Liver (tissue), 9 donors: Measurements from ENCODE around the gene SLC25A40. TPM values are rescaled to one million over a fixed set of nuclear protein-coding genes. Genes with fewer than 3 reads are reported as not detected.

Experiments used
- DNase-seq: peaks from one replicate; pipeline ENCODE4 v3.0.0-alpha.2; 2017; ENCODE audit warnings: low spot score
- H3K27ac ChIP-seq, 2 donors: one replicate each; pipeline ENCODE4 v1.7.0; 2013; ENCODE audit warnings: inconsistent platforms in 2 of 2, low read length in 2 of 2, control low read depth in 1 of 2, low read depth in 1 of 2, mild to moderate bottlenecking in 1 of 2
- H3K27me3 ChIP-seq, 4 donors: one replicate each; pipeline versions ENCODE4 v1.6.1 to v1.7.0; 2013; ENCODE audit warnings: low read length in 3 of 4, inconsistent platforms in 1 of 4, mild to moderate bottlenecking in 1 of 4, moderate library complexity in 1 of 4; ENCODE audit not compliant: control insufficient read depth in 4 of 4, insufficient read depth in 4 of 4
- H3K36me3 ChIP-seq, 4 donors: one replicate each; pipeline versions ENCODE4 v1.6.1 to v1.7.0; 2013; ENCODE audit warnings: low read length in 3 of 4, mild to moderate bottlenecking in 3 of 4, low read depth in 1 of 4, moderate library complexity in 1 of 4; ENCODE audit not compliant: control insufficient read depth in 4 of 4, insufficient read depth in 3 of 4
- H3K4me1 ChIP-seq, 4 donors: one replicate each; pipeline versions ENCODE4 v1.6.1 to v1.7.0; 2013; ENCODE audit warnings: low read length in 3 of 4, mild to moderate bottlenecking in 3 of 4, moderate library complexity in 1 of 4; ENCODE audit not compliant: control insufficient read depth in 4 of 4, insufficient read depth in 4 of 4
- H3K4me3 ChIP-seq, 3 donors: one replicate each; pipeline versions ENCODE4 v1.6.1 to v1.7.0; 2013; ENCODE audit warnings: low read length in 3 of 3, control low read depth in 1 of 3, low read depth in 1 of 3, mild to moderate bottlenecking in 1 of 3
- H3K9ac ChIP-seq, 2 donors: one replicate each; pipeline ENCODE4 v1.7.0; 2013; ENCODE audit warnings: low read length in 2 of 2, mild to moderate bottlenecking in 2 of 2, moderate library complexity in 2 of 2, control low read depth in 1 of 2, low read depth in 1 of 2
- H3K9me3 ChIP-seq, 4 donors: one replicate each; pipeline versions ENCODE4 v1.6.1 to v1.7.0; 2013; ENCODE audit warnings: low read length in 3 of 4; ENCODE audit not compliant: control insufficient read depth in 4 of 4
- ATF3 ChIP-seq: IDR thresholded peaks from 2 replicates; pipeline ENCODE4 v1.6.1; 2016; ENCODE audit warnings: antibody characterized with exemption
- CTCF ChIP-seq: fragments of 150-350 bp; IDR thresholded peaks from 2 replicates; pipeline ENCODE4 v1.5.1; 2017; ENCODE audit warnings: improper control_type of control experiment, low read depth, low read length; ENCODE audit not compliant: missing input control
- EGR1 ChIP-seq, 2 donors: IDR thresholded peaks; 2 replicates each; pipeline ENCODE4 v1.6.1; 2016 to 2018; ENCODE audit warnings: antibody characterized with exemption in 2 of 2, low read depth in 2 of 2
- FOXA1 ChIP-seq: IDR thresholded peaks from 2 replicates; pipeline ENCODE4 v1.6.1; 2016; ENCODE audit warnings: antibody characterized with exemption
- FOXA2 ChIP-seq: IDR thresholded peaks from 2 replicates; pipeline ENCODE4 v1.6.1; 2016; ENCODE audit warnings: antibody characterized with exemption
- GABPA ChIP-seq, 2 donors: IDR thresholded peaks in 1 of 2; conservative IDR thresholded peaks in 1 of 2; 2 replicates each; pipeline ENCODE4 v1.6.1; 2016; ENCODE audit warnings: antibody characterized with exemption in 2 of 2, mild to moderate bottlenecking in 1 of 2, moderate library complexity in 1 of 2
- HNF4G ChIP-seq: IDR thresholded peaks from 2 replicates; pipeline ENCODE4 v1.6.1; 2016; ENCODE audit warnings: antibody characterized with exemption
- JUND ChIP-seq, 2 donors: IDR thresholded peaks; 2 replicates each; pipeline ENCODE4 v1.6.1; 2016; ENCODE audit warnings: antibody characterized with exemption in 2 of 2
- MAX ChIP-seq: IDR thresholded peaks from 2 replicates; pipeline ENCODE4 v1.6.1; 2016; ENCODE audit warnings: antibody characterized with exemption
- NR2F2 ChIP-seq: IDR thresholded peaks from 2 replicates; pipeline ENCODE4 v1.6.1; 2016; ENCODE audit warnings: antibody characterized with exemption
- REST ChIP-seq: IDR thresholded peaks from 2 replicates; pipeline ENCODE4 v1.6.1; 2016; ENCODE audit warnings: antibody characterized with exemption, mild to moderate bottlenecking
- RXRA ChIP-seq, 2 donors: IDR thresholded peaks; 2 replicates each; pipeline ENCODE4 v1.6.1; 2017 to 2018; ENCODE audit warnings: antibody characterized with exemption in 2 of 2, mild to moderate bottlenecking in 1 of 2
- SP1 ChIP-seq: IDR thresholded peaks from 2 replicates; pipeline ENCODE4 v1.6.1; 2018; ENCODE audit warnings: antibody characterized with exemption, mild to moderate bottlenecking
- TAF1 ChIP-seq: conservative IDR thresholded peaks from 2 replicates; pipeline ENCODE4 v1.6.1; 2016; ENCODE audit warnings: antibody characterized with exemption, mild to moderate bottlenecking
- YY1 ChIP-seq: IDR thresholded peaks from 2 replicates; pipeline ENCODE4 v1.6.1; 2016; ENCODE audit warnings: antibody characterized with exemption, mild to moderate bottlenecking
- WGBS: extraction: QIAGEN DNeasy Blood & Tissue Kit; methylation state at CpG from one replicate; pipeline ENCODE4 v1.1.7; 2013; 5-methylcytosine and 5-hydroxymethylcytosine counted together
- polyA plus RNA-seq, 2 donors: library from polyadenylated mRNA; stranded (reverse) in 1 of 2; unstranded in 1 of 2; fragments of 200-250 nt in 1 of 2; fragments of >200 nt in 1 of 2; fragmentation: Nextera tagmentation in 1 of 2; extraction: Ambion mirVana in 1 of 2; gene quantifications; one replicate each; pipeline versions ENCODE4 v1.2.1 to v1.2.3, GENCODE V29; 2013 to 2015
- total RNA-seq, 2 donors: library from RNA; depleted of rRNA; stranded (reverse); fragments of >200 nt; gene quantifications; one replicate each; pipeline ENCODE4 v1.2.3, GENCODE V29; 2014
- donor health status: healthy.
- donor health status: healthy.
- donor health status: healthy.
- donor health status: healthy.
- donor health status: healthy.

Gene SLC25A40
- total and polyA plus RNA-seq, 4 donors: 3.5 to 14.4 (median 4.4) TPM

GRCh38 chr7:87816389-87816788 is 59.8 kb downstream of the SLC25A40 start:
- TF ChIP-seq ATF3 (no peak), EGR1 (IDR thresholded peaks at IDR 0.05; ENCODE audit: low read depth in 2 of 2) (no peak), CTCF (no peak), JUND (IDR thresholded peaks at IDR 0.05) (no peak), MAX (no peak), SP1 (no peak)
- 95% methylated on average over 1 of the region's 1 CpG for WGBS
- H3K9me3 ChIP-seq: no peaks in the 10 kb centered on the region

GRCh38 chr7:87810726-87811125 is 65.4 kb downstream of the SLC25A40 start:
- no peak for DNase-seq

More at GRCh38 chr7:87816389-87816788, 59.8 kb downstream of the SLC25A40 start:
- peaks cover 0 to 6% (median 0%) of the 10 kb centered on the region in 4 donors for H3K36me3 ChIP-seq
- DNase-seq: no peak
- no peak overlapping the region for H3K4me3 ChIP-seq
- no peak overlapping the region for H3K27ac ChIP-seq
- no peaks in the 10 kb centered on the region for H3K27me3 ChIP-seq
- H3K9ac ChIP-seq: no peak overlapping the region
- no peaks in the 10 kb centered on the region for H3K4me1 ChIP-seq

More at GRCh38 chr7:87810726-87811125, 65.4 kb downstream of the SLC25A40 start:
- no peak overlapping the region for H3K4me3 ChIP-seq
- no peaks in the 10 kb centered on the region for H3K36me3 ChIP-seq
- no peaks in the 10 kb centered on the region for H3K4me1 ChIP-seq
- 93% methylated on average over 2 of the region's 2 CpGs for WGBS
- H3K9ac ChIP-seq: no peak overlapping the region
- no peaks in the 10 kb centered on the region for H3K27me3 ChIP-seq
- H3K9me3 ChIP-seq: no peaks in the 10 kb centered on the region
- H3K27ac ChIP-seq: no peak overlapping the region
- TF ChIP-seq RXRA (IDR thresholded peaks at IDR 0.05): no peak
- no peak for TF ChIP-seq NR2F2
- TF ChIP-seq TAF1: no peak
- TF ChIP-seq FOXA1: no peak
- TF ChIP-seq REST: no peak
- no peak for TF ChIP-seq HNF4G
- TF ChIP-seq GABPA (IDR thresholded peaks at IDR 0.05 in 1 of 2, conservative IDR thresholded peaks at IDR 0.05 in 1 of 2): no peak
- no peak for TF ChIP-seq CTCF
- no peak for TF ChIP-seq FOXA2
- TF ChIP-seq MAX: no peak
- TF ChIP-seq JUND (IDR thresholded peaks at IDR 0.05): no peak
- TF ChIP-seq YY1: no peak
